HG03378 (cell line): Measurements from ENCODE around the gene ELMO2.

Experiments used
- ATAC-seq: cut with Tn5 transposase; IDR thresholded peaks from one replicate; pipeline ENCODE4 v1.9.1; 2021; ENCODE audit warnings: mild to moderate bottlenecking, moderate library complexity; ENCODE audit not compliant: unreplicated experiment

Gene ELMO2

DNA sequence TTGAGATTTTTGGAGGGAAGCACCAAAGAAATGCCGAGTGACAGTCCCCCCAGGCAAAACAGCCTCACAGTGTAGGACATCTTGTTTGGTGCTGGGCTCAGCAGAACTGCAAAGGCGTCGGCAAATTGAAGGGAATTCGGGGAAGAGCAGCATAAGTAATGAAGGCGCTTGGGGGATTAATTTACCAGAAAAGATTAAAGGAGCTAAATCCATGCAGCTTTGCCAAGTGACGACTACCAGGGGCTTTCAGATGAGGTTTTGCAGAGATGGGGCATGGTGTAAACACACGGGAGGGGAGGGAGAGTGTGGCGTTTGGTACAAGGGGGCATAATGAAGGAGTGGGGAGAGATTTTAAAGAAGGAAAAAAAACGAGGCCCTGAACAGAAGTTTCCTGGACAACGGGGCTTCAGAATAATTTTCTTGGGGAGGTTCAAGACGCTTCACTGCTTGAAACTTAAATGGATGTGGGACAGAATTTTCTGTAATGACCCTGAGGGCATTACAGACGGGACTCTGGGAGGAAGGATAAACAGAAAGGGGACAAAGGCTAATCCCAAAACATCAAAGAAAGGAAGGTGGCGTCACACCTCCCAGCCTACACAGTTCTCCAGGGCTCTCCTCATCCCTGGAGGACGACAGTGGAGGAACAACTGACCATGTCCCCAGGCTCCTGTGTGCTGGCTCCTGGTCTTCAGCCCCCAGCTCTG is 52.8 kb downstream of the ELMO2 start:
- ATAC-seq: no peak

DNA sequence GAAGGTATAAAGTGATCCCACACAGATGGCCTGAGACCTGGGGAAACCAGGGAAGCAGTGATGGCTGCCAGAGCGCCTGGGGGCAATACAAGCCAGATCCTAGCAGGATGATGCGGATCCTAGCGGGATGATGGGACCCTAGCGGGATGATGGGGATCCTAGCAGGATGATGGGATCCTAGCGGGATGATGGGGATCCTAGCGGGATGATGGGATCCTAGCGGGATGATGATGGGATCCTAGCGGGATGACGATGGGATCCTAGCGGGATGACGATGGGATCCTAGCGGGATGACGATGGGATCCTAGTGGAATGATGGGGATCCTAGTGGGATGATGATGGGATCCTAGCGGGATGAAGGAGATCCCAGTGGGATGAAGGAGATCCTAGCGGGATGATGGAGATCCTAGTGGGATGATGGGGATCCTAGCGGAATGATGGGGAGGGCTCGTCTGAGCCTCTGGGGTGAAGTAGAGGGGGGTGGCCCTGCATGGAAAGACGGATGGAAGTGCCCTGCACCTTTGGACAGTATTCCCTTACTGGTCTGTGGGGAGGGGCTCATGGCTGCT is 54.0 kb downstream of the ELMO2 start:
- no peak for ATAC-seq

DNA sequence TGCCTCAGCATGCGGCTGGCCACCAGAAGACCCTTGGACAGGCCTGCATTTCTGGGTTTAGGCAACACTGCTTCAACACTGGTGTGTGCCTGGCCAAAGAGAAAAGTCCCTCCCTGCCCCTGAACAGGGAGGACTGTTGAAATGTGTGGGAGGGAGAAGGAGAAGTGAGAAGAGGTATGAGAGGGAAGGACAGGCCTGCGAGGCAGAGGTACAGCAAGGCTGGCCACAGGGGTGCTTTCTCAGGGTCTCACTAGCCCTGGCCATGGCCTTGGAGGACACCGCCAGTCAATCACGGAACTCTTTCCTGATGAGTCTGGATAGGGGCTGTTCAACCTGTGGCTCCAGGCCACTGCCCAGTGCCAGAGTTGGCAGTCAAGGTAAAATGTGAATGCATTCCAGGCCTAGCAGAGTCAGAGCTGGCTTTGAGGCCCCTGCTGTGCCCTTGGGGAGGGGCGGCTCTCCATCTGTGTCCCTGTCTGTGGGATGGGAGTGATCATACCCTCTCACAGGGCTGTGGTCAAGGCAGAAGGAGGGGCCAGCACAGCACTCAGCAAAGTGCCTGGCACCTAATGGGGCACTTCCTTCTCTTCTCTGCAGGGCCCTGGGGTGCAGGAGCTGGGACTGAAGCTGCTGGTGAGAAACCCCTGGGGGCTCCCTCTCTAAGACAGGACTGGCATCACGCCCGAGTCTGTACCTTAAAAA is 54.9 kb downstream of the ELMO2 start:
- ATAC-seq: no peak

DNA sequence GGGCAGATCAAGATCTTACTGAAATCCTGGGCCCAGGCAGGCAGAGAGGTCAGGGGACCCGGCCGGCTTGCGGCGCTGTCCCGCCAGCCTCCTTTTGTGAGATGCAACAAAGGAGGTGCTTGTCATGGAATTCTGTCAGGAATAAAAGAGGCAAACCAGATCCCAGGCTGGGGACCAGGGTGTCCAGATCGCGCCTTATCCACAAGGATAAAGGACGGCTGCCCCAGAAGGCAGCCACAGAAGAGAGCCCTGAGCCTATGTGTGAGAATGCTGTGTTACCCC is 55.5 kb downstream of the ELMO2 start:
- no peak for ATAC-seq

DNA sequence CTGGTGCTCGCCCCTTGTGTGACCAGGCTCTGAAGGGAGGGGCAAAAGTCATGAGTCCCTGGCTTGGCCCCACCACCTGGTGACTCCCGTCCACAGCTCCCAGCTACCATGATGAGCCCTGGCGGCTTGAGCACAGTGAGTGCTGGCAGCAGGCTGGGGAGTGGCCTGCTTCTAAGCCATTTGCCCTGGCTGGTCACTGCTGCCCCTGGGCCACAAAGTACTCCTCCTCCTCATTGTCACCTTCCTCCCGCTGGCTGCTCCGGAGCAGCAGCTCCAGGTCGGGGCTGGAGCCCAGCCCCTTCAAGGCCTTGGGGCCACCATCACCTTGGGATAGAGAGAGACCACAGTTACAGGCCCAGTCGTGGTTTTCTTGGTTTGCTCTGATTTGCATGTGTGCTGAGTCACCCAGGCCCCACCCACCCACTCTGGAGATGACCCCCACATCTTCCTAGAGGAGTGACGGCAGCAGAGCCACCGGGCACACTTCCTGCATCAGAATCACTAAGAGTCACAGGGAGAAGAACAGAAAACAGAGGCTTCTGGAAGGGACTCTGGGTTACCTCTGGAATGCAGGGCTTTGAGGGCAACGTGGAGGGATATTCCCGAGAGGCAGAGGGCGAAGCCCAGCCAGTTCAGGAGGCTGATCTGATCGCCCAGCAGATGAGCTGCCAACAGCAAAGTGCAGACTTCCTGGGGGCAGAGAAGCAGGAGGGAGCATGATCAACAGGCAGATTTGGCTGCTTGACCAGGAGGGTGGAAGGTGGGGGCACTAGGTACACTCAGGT is 56.0 kb downstream of the ELMO2 start:
- ATAC-seq: no peak

DNA sequence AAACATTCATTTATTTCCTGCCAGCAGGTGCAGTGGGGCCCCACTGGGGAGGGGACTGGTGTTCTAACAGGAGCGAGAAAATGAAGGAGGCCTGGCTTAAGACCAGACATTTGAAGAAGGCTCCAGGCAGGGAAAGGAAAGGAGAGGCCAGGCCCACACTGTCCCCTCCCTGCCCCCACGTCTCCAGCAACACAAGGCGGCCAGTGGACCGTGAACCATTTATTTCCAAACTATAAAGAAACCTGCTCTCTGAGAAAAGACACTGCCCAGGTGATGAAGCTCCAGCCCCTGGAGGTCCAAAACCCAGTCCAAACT is 56.7 kb downstream of the ELMO2 start:
- ATAC-seq: no peak

DNA sequence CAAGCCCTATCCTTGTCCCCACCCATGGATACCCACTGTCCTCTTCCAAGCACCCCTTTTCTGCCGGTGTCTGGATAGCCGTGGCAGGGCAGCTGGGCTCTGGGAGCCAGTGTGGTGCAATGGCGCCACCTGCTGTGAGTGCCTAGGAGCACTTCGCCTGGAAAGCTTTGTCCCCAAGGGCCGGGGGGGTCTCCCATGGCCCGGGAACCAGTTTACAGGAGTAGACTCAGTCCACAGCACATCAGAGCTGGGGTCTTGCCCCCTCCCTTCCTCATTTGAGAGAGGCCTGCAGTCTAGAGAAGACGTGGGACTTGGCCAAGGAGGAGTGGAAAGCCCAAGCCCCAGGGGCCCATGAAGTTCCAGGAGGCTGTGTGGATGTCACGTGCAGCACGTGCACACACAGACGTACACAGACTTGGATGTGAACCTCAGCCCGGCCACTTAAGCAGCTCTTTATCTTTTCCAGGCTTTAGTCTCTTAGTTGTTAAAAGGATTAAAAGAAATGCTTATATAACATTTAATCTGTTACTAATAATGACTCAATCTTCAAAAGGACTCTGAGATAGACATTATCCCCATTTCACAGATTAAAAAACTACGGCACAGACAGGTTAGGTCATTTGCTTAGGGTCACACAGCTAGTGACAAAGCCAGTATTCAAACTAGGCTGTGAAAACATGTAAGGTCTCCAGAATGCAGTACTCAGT is 57.2 kb downstream of the ELMO2 start:
- no peak for ATAC-seq

DNA sequence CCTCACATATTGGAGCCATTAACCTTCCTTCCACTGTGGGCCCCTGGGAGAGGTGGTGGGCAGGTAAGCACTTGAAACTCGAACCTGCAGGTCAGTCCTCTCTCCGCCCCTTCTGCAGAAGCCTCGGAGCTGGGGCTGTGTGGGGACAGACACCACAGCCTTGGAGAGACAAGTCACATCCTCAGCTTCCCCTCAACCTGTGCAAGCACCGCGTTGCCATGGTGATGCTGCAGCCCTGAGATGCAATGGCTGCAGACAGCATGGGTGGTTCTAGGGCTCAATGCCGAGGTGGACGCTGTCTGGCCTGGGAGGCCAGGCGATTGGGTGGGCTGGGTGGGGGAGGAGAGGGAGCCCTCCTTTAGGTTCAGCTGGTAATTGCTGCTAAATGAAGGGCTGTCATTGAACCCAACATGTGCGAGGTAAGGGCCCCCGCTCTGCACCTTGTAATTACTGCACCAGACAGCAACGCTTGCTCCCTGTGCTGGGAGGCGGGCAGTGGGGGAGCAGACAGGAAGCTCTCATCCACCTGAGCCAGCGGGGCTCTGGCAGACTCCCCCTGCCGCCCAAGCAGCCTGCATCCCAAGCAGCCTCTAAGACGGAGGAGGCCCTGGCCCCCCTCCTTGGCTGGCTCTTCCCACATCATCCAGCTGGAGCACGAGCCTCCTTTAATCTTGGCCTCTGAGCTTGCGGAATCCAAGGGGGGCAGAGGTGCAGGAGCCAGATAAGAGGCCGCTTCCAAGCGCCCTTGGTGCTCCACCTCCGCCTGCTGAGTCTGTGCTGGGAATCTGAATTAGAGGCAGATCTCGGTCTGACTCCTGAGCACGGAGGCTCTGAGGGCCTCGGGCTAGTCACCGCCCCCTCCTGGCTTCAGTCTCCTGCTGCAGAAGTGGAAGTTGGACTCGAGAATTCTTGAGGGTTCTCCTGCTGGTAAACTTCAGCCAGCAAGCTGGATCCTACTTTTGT is 58.3 kb downstream of the ELMO2 start:
- no peak for ATAC-seq

DNA sequence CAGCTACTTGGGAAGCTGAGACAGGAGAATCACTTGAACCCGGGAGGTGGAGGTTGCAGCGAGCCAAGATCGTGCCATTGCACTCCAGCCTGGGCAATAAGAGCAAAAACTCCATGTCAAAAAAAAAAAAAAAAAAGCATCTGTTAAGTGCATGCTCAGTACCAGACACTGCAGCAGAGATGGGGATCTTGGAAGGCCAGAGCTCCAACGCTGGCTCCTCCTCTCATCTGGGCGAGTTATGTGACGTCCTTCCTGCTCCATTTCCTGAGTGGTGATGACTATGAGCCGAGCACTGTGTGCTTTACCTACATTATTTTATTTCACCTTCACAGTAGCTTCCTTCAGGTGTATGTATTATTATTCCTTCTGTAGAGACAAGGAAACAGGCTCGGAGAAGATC is 59.6 kb downstream of the ELMO2 start:
- no peak for ATAC-seq

DNA sequence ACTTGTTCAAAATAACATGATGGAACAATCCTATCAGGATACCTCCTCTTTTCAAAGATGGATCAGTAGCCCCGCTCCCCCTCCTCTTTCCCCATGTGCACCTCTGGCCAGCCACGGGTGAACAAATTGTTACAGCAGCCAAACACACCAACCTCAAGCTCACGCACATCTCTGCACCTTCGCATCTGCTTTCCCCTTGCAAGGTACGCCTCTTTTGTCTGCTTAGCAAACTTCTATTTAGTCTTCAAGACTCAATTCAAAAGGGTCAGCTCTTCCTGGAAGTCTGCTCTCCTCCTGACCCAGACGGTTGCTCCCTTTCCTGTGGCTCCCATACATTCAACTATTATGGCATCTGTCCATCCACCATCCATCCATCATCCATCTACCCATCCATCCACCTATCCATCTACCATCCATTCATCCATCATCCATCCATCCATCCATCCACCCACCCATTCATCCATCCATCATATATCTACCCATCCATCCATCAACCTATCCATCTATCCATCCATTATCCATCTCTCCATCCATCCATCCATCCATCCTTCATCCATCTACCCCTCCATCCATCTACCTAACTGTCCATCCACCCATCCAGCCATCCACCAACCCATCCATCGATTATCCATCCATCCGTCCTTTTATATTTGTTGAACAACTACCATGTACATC is 61.8 kb downstream of the ELMO2 start:
- ATAC-seq: no peak

DNA sequence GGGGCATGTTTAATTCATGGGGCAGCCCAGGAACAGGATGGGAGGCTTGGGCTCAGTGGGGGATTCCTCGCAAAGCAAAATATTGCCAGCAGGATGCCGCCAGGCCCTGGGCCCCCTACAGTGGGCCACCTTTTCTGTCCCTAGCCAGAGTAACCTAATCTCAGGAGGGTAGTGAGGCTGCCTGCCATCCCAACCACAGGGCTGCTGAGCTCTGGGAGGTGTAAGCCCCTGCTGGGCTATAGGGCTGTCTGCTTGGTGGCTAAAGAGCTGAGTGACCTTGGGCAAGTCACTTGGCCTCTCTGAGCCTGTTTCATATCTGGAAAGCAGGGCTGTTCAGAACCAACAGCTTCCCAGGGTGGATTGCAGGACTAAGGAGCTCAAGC is 62.4 kb downstream of the ELMO2 start:
- ATAC-seq: no peak

DNA sequence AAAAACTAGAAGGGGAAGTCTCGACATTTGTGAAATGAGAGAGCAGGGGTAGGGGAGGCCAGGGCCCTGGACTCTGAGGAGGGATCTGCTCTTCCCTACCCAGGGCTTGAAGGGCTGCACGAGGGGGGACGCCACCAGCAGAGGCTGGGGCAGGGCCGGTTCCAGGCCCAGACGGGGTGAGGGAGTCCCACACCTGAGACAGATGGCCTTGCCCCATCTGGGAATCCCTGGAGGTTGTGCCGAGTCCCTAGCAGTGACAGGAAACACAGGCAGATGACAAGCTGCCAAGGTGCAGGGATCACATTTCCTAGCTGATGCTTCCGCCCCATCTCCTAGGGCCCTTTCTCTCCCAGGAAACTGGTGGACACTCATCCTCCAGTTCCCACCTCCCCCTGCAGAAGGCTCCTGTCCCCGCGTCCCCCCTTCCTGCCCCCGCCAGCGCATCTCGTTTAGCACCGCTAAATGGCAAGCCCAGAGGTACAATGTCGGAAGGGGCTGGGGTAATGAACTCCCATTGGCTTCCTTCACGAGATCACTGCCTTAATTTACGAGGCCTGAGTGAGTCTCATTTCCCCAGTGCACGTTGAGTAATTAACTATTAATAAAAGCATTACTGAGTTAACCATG is 63.0 kb downstream of the ELMO2 start:
- ATAC-seq: no peak

DNA sequence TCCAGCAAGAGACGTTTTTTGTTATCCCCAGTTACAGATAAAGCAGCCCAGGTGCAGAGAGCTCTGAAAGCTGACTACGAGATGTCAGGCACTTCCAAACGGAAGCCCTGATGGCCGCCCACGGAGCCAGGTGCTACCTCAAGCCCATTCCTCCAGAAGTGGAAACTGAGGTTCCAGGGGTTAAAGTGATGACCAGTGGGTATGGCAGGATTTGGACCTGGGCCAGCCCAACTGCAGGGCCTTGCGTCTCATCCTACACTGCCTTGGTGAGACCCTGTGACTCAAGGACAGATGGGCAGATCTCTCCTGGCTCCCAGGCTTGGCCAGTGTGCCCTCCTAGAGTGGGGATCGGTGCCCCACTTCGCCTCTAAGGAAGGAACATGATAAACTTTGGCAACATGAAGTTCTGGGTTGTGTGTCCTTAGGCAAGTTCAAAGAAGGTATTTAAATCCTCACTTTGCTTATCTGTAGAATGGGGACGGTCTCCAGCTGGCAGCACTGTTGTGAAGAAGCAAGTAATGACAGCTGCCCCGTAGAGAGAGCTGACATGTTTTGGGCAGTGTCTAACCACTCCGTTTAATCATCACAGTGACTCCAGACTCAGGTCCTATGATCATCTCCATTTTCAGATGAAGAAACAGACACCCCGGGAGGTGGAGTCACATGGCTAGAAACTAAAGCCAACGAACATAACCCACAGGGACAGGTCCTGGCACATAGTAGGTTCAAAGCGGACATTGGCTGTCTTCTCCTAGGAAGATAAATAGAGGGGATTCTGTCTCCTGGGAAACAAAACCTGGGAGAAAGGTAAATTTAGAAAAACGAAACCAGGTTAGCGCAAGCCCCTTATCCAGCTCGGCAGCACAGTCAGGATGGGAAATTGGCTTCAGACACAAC is 63.7 kb downstream of the ELMO2 start:
- ATAC-seq: no peak

DNA sequence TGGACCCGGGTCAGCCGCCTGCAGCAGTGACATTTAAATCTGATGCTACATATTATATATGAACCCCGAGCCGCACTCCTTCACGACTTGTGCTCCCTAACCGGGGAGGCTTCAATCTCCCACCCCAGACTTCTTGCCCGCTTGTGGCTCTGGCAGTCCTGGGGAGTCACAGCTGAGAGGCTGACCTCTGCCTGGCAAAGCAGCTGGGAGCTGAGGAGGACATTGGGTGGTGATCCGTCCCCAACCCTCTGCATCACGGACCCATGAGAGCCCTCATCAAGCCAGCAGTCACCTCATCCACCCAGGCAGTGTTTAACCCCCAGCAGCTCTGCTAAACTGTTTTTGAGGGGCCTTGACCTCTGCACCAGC is 64.4 kb downstream of the ELMO2 start:
- ATAC-seq: no peak

DNA sequence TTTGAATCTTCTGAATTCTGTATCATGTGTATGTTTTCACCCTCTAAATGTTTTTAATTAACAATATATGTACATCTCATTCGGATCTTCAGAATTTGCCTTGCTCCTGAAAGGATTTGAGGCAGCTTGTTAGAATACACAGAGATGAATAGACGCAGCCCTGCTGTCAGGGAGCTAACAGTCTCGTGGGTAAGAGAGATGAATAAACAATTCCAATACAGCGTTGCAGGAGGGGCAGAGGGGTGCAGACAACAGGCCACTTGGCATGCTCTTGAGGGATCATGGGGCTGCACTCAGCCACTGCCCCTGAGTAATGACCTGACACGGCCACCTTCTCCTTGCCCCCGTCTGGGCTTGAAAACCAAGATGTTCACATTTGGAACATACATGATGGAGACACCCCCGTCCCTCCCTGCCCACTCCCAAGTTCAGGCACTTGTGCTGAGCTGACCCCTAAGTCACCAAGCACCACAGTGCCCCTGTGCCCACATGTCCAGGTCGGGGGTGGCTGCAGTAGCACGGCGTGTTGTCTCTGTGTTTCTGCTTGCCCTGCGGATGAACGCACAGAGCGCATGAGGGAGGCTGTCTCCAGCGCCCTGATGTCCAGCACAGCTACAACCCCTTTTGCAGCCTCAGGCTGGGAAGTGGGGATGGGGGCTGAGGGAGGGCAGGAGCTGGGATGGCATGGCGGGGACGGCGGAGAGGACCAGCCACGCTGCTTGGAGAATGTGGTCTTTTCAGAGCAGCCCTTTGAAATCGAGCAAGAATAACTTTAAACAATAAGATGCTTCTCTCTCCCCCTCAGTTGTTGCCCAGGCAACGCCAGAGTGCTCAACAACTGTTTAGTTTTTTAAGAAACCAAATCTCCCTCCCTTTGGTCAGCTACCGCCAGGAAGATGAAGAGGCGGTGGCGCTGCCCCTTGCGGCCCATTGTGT is 65.1 kb downstream of the ELMO2 start:
- ATAC-seq: no peak

DNA sequence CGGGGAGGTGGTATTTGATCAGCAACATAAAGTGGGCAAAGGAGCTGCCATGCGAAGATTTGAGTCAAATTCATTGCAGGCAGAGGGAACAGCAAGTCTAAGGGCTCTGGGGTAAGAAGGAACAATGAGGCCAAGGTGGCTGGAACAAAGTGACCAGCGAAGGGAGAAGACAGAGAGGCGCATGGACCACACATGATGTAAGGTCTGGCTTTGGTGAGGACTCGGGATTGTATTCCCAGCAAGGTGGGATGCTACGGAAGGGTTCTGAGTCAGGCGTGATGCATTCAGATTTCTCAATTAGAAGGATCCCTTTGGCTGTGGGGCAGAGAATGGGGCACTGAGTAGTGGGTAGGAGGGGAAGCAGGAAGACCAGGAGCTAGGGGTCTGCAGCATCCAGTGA is 67.4 kb downstream of the ELMO2 start:
- no peak for ATAC-seq

DNA sequence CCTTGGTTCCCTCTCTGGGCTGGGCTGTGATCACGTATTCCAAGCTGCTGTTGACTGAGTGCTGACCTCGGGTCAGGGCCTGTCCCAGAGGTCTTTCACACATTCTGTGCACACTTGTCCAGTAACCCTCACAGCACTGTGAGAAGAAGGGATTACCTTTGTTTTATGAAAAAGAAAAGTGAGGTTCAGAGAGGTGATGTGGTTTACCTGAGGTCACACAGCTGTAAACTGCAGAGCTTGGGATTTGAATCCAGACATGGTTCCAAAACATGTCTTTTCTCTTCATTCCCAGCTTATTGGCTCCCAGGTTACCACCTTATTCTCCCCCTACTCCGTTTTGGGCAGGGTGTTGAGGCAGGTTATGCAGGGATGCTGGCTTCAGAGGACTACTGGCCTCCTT is 69.7 kb downstream of the ELMO2 start:
- ATAC-seq: no peak
